Hematopoietic multipotent progenitor cell treated with erythropoietin and hydrocortisone succinate and interleukin-3 and kit ligand, for 4 days (in vitro differentiated cells): ENCODE data around the gene ANKRD29.
A peak's percentile ranks its signal among the peaks of the same experiment; 100 is the strongest.
"Not testable (repeated sequence)": the region's sequence is repeated elsewhere in the genome, so short reads cannot be mapped to it uniquely, and the experiment has no call there.

Source experiments
- DNase-seq: peaks from one replicate; pipeline ENCODE4 v3.0.0-alpha.2; 2015

The ANKRD29 gene

GRCh38 chr18:23643815-23644490 is 18.8 kb downstream of the ANKRD29 start:
- no peak for DNase-seq

DNA sequence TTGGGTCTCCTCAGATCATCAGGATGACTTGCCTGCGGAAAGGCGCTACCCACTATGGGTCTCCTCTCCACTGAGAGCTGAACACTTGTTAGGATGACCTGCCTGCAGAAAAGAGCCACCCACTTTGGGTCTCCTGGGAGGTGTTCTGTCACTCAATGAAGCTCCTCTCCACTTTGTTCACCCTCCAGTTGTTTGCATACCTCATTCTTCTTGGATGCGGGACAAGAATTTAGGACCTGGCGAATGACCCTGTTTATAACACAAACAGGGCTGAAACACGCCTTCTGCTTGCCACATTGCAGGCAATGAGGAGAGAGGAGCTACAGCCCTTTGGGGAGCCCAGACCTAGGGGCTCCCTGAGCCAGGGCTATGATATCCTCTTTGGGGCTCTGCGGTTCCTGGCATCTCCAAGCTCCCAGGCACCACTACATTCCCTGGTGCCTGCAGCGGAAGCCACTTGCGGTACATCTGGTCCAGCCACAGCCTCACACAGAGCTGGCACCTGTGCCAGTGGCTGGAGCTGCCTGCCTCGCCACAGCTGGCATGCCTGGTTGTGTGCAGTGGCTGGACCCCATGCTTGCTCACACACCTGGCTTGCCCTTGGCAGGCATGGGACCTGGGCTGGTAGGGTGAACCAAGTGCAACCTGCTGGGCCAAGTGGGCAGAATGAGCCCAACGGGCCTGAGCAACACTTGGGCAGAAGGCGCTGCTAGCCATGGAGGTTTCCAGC is 20.6 kb downstream of the ANKRD29 start:
- DNase-seq, result no peak

GRCh38 chr18:23641143-23641720 is 21.5 kb downstream of the ANKRD29 start:
- DNase-seq, result no peak

- no peak for DNase-seq
Measured at GRCh38 chr18:23640052-23640451, 22.7 kb downstream of the ANKRD29 start.

DNA sequence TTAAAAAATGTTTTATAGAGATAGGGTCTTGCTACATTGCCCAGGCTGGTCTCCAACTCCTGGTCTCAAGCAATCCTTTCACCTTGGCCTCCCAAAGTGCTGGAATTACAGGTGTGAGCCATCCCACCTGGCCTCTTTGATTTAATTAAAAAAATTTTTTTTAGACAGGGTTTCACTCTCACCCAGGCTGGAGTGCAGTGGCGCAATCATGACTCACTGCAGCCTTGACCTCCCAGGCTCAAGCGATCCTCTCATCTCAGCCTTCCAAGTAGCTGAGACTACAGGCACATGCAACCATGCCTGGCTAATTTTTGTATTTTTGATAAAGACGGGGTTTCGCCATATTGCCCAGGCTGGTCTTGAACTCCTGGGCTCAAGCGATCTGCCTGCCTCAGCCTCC is 26.3 kb downstream of the ANKRD29 start:
- DNase-seq, result not testable (repeated sequence)

DNA sequence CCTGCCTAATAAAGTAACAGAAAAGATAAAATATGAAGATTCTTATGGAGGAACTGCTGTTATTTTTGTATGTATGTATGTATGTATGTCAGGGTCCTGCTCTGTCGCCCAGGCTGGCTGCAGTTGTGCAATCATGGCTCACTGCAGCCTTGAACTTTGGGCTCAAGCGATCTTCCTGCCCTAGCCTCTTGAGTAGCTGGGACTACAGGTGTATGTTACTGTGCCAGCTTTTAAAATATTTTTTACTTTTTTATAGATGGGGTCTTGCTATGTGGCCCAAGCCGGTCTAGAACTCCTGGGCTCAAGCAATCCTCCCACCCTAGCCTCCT is 26.7 kb downstream of the ANKRD29 start:
- no peak for DNase-seq

DNA sequence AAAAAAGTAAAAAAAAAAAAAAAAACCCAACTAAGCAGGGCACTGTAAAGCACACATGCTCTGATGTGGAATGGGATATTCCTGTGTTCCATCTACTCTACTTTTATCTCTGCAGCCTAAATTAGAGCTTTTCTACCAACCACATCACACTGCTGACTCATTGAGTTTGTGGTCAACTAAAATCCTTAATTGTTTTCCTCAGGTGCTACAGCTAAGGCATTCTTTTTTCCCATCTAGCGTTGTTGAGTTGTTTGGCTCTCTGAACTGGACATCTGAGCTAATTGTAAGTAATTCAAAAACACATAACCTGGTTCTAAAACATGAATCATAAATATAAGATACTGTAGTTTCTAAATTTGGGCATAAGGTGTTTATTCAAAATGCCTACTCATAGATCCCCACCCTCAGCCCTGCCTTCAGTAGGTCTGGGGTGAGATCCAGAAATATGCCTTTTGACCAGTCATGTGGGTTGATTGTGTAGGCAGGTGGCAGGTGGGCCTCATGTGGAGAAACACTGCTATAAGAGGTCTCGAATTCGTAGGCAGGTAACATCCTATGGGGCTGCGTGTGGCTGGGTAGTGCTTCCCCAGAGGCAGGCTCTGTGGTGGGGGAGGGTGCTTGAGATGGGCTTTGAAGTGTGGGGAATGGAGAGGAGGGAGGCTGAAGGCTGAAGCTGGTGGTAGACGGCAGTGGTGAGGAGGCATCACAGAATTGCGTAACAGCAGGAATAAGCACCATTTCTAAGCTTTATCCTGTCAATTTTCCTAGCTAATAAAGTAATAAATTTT is 27.2 kb downstream of the ANKRD29 start:
- DNase-seq, result peak; percentile 21

DNA sequence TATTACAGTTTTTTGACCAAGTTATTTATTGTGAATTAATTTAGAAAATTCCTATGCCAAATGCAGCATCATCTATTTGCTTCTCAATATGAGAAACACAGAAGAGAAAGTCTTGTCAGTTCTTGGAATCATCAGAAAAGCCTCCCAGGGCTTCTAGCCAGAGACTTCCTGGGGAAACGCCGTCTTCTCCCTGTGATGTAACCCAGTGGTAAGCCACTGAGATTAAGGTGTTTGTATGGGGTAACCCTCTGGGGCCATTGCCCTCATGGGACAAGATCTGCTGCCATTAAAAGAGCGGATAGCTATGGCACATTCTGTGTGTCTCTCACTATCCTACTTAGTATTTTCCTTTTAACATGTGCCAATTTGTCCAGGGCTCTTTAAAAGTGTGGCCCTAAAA is 28.0 kb downstream of the ANKRD29 start:
- peak; percentile 35 for DNase-seq

- no peak for DNase-seq
Measured at GRCh38 chr18:23632615-23633014, 30.1 kb downstream of the ANKRD29 start.

DNA sequence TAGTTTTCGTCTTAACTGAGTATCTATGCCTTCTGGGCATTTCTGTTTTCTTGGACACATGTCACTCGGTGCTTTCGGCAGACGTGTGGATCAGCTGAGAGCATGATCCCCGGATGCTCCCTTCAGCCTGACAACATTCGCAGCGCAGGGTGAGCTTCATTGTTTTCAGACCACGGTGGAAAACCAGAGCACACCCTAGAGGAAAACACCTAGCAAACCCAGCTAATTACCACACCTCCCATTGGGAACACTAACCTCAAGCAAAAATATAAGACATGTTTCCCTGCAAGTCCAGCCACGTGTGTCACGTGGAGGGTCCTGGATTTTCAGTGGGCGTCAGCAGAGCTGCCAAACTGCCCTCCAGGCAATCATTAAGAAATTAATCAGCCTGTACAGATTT is 31.0 kb downstream of the ANKRD29 start:
- DNase-seq, result no peak

DNA sequence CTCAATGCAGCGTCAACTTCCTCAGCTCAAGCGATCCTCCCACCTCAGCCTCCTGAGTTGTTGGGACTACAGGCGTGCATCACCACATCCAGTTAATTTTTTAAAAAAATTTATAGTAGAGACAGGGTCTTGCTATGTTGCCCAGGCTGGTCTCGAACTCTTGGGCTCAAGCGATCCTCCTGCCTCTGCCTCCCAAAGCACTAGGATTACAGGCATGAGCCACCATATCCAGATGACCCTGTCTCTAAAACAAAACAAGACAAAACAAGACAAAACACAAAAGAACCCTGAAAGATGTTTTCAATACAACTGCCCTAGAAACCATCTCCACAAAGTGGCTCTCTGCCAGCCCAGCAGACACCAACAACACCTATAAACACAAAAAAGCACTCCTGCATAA is 31.4 kb downstream of the ANKRD29 start:
- DNase-seq, result no peak

- DNase-seq, result no peak
Measured at GRCh38 chr18:23629444-23629946, 33.2 kb downstream of the ANKRD29 start.

DNA sequence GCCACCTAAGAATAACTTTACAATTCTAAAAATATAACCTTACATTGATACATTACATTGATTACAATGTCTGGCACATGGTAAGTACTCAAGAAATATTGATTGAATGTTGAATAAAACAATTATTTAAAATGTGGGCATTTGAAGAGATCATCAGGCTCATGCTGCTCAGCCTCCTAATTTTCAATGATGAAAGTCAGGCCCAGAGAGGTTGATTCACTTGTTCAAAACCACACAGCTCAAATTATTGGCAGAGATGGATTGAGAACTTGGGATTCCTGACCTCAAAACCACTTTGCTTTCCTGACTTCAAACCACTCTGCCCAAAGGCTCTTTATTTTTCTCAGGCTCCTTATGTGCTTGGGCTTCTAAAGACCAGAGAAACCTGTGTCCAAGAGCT is 34.7 kb downstream of the ANKRD29 start:
- no peak for DNase-seq

DNA sequence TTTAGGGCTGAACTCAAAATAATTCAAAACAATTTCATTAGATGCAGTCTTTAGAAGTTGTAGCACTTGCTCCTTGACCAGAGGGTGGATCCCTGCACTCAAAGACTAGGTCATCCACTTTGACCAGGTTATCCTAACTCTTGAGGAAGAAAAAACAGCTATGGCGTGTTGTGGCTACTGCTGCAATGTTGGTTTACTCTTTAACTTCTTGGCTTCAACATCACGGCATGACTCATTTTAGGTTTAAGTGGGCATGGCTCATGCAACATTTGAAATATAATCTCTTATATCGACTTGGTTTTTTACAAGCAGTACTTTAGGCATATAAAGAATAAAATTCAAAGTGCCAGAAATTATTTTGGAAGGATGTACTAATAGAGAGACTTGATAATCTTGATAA is 35.4 kb downstream of the ANKRD29 start:
- DNase-seq, result no peak

- DNase-seq, result no peak
Measured at GRCh38 chr18:23626451-23627279, 36.0 kb downstream of the ANKRD29 start.

GRCh38 chr18:23623040-23623439 is 39.7 kb downstream of the ANKRD29 start:
- no peak for DNase-seq

- DNase-seq, result peak; percentile 45
Measured at GRCh38 chr18:23619388-23619881, 43.3 kb downstream of the ANKRD29 start.

DNA sequence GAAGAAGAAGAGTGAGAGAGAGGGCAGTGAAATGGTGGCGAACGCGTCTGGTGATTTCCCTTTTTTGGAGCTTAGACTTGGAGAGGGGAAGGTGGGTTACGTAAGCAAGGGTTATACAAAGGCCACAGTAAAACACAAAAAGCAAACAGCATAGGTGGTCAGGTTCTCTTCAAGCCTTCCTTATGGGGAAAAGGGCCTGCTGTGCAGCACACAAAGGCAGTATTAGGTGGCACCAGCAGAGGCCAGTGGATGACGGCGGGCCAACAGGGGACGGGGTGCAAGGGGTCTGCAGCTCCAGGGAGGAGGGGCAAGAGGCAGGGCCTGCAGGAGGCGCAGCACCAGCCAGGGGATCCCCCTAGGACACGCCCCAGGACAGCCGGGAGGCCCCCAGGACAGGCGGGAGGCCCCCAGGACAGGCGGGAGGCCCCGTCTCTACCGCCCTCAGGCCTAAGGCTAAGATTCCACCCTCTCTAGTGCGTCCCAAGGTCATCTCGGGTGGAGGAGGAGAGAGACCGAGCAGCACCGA is 43.8 kb downstream of the ANKRD29 start:
- DNase-seq, result peak; percentile 46

- DNase-seq, result no peak
Measured at GRCh38 chr18:23617412-23618014, 45.2 kb downstream of the ANKRD29 start.

GRCh38 chr18:23616258-23616657 is 46.5 kb downstream of the ANKRD29 start:
- DNase-seq, result no peak

- no peak for DNase-seq
Measured at GRCh38 chr18:23614891-23615290, 47.8 kb downstream of the ANKRD29 start.

DNA sequence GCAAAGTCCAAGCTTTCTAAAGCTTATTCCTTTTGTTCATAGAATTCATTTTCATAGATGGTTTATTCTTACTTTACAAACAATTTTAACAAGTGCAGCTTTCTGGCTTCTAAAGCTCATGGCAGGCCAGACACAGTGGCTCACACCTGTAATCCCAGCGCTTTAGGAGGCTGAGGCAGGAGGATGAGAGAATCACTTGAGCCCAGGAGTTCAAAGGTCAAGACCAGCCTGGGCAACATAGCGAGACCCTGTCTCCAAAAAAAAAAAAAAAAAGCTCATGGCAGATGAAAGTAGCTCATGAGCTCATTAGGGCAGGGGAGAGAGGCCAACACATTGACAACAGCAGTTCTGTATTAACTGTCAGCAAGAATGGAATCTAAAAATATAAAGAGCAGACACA is 48.3 kb downstream of the ANKRD29 start:
- DNase-seq, result no peak
